Choroid plexus epithelial cell (primary cell): ENCODE measurements around the gene FGD4.
A peak's percentile ranks its signal among the peaks of the same experiment; 100 is the strongest.

Source experiments
- DNase-seq: peaks from one replicate; pipeline ENCODE4 v3.0.0-alpha.2; 2010; ENCODE audit warnings: low read depth
- H3K4me3 ChIP-seq: 2 replicates; pipeline ENCODE4 v1.5.1; 2011; ENCODE audit warnings: low read depth, mild to moderate bottlenecking, control low read depth, low read length, moderate library complexity
- TF ChIP-seq, protein P1 (sequence below): conservative IDR thresholded peaks from 2 replicates; pipeline ENCODE4 v1.5.1; 2011; ENCODE audit warnings: low read depth, mild to moderate bottlenecking, control low read depth, inconsistent platforms, low read length, moderate library complexity

Gene FGD4

DNA sequence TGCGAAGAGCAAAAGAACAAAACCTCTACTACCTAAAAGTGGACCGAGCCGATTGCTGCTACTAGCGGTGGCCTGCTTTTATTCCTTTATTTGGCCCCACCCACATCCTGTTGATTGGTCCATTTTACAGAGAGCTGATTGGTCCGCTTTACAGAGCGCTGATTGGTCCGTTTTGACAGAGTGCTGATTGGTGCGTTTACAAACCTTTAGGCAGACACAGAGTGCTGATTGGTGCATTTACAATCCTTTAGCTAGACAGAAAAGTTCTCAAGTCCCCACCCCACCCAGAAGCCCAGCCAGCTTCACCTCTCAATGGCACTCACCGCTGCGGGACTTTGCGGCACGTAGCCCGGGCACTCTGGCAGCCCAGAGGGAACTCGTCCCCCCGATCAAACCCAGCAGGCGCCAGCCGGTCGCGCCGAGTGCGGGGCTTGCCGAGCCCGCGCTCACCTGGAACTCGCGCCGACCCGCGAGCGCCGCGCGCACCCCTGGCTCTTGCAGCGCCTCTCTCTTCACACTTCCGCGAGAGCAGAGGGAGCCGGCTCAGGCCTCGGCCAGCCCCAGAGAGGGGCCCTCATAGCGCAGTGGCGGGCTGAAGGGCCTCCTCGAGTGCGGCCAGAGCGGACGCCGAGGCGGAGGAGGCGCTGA, 8.7 kb upstream of the FGD4 start:
- DNase-seq: peak; percentile 54
- H3K4me3 ChIP-seq: peak overlapping the region; percentile 54
- TF ChIP-seq, protein P1, sequence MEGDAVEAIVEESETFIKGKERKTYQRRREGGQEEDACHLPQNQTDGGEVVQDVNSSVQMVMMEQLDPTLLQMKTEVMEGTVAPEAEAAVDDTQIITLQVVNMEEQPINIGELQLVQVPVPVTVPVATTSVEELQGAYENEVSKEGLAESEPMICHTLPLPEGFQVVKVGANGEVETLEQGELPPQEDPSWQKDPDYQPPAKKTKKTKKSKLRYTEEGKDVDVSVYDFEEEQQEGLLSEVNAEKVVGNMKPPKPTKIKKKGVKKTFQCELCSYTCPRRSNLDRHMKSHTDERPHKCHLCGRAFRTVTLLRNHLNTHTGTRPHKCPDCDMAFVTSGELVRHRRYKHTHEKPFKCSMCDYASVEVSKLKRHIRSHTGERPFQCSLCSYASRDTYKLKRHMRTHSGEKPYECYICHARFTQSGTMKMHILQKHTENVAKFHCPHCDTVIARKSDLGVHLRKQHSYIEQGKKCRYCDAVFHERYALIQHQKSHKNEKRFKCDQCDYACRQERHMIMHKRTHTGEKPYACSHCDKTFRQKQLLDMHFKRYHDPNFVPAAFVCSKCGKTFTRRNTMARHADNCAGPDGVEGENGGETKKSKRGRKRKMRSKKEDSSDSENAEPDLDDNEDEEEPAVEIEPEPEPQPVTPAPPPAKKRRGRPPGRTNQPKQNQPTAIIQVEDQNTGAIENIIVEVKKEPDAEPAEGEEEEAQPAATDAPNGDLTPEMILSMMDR: no peak

DNA sequence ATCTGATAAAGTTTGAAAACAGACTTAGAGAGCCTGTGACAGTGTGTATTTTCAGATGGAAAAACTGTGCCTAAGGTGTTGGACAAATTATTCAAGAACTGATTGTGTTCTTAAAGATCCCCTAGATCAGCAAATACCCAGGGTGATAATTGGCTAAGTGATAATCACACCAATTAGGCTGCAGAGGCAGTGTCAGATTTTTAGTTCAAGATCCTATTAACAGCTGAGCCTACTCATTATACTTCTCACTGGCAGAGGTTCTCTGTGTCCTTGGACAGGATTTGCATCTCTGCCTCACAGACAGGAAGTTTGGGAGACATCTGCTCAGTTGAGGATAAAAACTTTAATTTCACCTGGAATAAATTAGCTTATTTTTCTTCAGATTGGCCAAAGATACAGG, 4.3 kb upstream of the FGD4 start:
- no peak for DNase-seq
- H3K4me3 ChIP-seq: no peak overlapping the region
- TF ChIP-seq, protein P1: no peak

DNA sequence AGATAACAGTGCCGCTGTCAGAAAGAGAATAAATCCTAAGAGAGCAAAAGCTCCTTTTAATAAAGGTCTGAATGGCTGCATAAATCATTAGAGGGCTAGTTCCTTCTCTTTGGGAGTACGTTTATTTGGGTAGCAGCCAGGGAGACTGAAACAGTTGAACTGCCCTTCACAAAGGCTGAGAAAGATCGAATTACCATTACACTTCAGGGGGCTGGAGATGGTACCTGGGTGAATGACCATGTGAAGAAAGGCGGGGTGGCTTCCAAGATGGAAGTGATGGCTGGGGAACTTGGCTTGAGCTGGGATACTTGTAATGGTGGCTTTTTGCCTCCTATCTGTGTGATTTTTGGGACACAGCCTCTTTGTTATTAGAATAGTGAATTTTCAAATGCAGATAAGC, 1.7 kb upstream of the FGD4 start:
- DNase-seq: no peak
- TF ChIP-seq, protein P1: no peak
- H3K4me3 ChIP-seq: no peak overlapping the region

DNA sequence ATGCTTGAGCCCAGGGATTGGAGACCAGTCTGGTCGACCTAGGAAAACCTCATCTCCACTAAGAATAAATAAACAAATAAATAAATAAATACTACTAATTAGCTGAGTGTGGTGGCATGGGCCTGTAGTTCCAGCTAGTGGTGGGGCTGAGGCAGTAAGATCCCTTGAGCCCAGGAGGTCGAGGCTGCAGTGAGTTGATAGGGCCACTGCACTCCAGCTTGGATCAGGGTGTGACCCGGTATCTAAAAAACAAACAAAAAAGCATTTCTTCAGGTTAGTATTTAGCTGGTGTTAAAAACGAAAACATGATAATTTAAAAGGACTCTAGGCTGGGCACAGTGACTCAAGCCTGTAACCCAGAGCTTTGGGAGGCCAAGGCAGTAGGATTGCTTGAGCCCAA, 1.2 kb upstream of the FGD4 start:
- TF ChIP-seq, protein P1: no peak
- DNase-seq: no peak
- no peak overlapping the region for H3K4me3 ChIP-seq

GRCh38 chr12:32398816-32399369, 465 bp upstream of the FGD4 start:
- H3K4me3 ChIP-seq: peak overlapping the region; percentile 87
- TF ChIP-seq, protein P1: no peak
- peak; percentile 14 for DNase-seq

DNA sequence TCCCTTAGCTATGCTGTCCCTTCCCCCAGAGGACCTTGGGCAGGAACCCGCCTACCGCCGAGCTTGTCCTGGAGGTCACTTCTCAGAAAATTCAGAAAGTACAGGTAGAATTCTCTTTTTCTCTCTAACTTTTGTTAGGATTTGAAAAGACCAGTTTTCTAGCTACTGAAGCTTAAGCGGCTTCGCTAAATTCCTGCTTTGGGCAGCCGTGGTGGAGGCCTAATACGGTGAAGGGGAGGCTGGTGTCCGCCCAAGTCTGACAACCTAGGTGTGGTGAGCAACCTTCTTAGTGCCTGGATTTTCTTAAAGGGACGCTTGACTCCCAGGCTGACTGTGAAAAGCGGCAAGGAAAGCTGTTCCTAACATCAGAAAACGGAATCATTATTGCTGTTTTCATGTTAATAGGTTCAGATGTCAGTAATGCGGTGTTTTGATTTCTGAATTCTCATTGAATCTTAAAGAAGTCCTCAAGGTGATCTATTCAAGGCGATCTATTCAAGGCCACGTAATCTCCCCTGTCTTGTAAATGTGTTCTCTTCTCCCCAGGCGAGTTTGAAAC, 835 bp downstream of the FGD4 start:
- TF ChIP-seq, protein P1: no peak
- peak overlapping the region; percentile 87 for H3K4me3 ChIP-seq
- DNase-seq: peak; percentile 20

DNA sequence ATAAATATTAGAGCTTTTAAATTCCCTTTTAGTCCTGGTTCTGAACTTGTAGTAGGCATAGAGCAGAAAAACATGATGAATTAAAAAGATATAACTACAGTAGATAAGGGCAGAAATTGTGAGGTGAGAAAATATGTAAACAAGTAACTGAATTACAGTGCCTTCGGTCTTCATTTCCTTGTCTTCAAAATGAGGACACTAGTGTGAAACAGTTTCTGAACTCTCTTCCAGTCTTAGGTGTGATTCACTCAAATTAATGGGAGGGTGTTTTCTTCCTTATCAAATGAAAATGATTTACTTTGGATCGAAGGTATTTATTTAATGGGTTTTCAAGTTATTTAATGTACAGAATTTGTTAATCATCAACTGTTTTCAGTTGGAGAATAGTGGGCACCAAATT, 1.5 kb downstream of the FGD4 start:
- DNase-seq: no peak
- H3K4me3 ChIP-seq: peak overlapping the region; percentile 87
- TF ChIP-seq, protein P1: no peak
